ENCODE data around the gene DMD.
"Not testable (repeated sequence)": the region's sequence is repeated elsewhere in the genome, so short reads cannot be mapped to it uniquely, and the experiment has no call there.

DMD gene

GRCh38 chrX:33211356-33212260 lies at the start of gene DMD:
Gene DMD (minus strand): TSS chrX:33211549. CDS start chrX:33211312, 237 bp downstream.
- no peak for DNase-seq (ENCODE audit: low read depth)

DNA sequence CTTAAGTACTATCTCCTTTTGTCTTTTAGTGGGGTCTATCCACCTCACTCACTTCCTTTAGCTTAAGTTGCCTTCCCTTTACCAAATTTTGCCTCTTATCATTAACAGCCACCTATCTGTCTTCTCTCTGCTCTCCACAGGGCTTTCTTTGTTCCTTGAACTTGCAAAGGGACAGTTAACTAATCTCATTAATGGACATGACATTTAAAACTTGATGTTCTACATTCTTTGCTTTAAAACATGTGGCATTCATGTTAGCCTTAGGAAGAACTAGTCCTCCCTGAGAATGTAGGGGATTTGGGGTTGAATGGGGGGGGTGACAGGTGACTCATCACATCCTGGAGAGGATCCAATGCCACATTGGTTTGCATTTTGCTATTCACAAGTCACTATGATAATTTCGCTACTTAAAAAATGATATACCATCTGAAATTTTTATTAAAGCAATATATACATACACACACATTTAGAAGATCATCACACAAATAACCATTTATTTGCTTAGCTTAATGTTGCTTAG lies 41.0 kb upstream of the DMD start:
- DNase-seq (ENCODE audit: low read depth): no peak

DNA sequence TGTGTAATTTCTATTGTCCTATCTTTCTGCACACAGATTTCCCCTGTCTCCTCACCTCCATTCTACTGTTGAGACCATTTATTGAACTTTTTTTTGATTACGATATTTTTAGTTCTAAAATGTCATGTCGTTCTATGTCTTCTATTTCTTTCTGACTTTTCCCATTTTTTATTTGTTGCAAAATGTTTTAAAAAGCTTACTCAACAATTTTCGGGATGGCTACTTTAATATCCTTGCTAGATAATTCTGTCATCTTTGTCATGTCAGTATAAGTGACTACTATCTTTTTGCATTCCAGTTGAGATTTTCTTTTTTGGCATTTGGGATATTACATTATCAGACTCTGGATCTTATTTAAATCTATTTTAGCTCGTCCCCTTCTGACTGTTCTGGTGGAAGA lies 7.5 kb upstream of the DMD start:
- no peak for DNase-seq (ENCODE audit: low read depth)

- no peak for DNase-seq (ENCODE audit: low read depth)
These were observed 1.2 kb downstream of the DMD start for GRCh38 chrX:33210156-33210555.

DNA sequence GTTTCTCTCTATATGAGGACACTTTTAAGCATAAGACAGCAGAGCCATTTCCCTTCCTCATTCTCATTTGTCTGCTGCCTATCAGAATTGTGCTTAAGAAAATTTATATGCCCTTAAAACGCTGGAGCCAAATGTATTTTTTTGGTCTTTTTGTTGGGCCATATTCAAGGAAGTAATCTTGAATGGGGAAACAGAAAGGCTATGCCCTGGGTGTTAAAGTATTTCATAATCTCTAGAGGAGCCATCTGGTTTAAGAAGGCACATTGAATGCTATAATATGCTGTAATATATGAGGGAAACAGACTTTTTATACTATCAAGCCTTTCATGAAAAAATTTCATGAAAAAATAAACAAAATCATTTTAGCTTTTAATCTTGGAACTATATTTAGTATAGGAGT lies 4.3 kb downstream of the DMD start:
- no peak for DNase-seq (ENCODE audit: low read depth)

DNA sequence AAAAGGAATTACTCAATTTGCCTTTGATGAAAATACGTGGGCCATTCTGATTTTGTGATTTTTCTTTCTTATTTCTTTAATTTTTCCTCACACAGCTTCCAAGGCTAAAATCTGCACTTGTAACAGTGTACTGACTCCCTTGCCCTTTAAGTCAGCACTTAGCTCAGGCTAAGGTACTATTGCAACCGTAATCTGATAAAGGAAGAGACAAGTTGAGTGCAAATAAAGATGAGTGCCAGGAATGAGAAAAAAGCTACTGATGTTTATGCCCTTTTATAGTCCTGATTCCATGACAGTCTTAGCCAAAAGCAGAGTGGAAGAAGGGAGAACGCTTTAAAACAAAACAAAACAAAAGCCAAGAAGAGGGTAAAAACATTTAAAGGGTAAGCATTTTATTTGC lies 6.0 kb downstream of the DMD start:
- DNase-seq (ENCODE audit: low read depth): no peak

DNA sequence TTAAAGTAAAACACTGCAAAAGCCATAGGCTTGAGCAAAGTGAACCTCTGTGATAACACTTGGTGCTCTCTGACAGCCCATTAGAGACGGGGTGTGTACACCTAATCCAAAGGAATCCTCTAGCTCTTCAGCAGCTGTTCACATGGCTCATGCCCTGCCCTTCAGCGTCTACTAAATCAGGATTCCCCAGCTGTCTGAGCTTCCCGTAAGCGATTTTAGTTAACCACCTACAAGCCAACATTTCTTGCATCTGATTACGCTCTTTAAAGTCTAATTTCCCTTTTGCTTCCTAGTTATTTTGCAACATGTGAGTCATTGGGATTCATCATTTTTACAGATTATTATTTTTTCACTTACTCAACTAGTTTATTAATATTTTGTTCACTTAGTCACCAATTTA lies 6.5 kb downstream of the DMD start:
- DNase-seq (ENCODE audit: low read depth): no peak

GRCh38 chrX:33198561-33199279 lies 12.6 kb downstream of the DMD start:
- no peak for DNase-seq (ENCODE audit: low read depth)

DNA sequence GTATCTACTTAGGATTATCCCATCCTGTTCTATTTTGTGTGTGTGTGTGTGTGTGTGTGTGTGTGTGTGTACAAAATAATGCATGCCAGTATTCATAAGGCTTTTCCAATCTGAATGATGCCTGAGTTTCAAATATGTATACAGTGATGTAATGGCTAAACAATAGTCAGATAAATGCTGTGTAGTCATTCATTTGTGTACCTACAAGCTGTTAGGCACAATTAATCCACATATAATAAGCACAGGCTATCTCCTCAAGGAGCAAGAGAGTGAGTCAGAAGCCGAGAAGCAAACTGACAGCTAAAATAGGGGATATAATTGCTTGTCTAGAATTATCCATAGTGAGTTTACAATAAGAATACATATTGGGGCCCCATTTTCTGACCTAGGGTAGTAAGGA lies 15.7 kb downstream of the DMD start:
- no peak for DNase-seq (ENCODE audit: low read depth)

- DNase-seq (ENCODE audit: low read depth): no peak
These were observed 16.4 kb downstream of the DMD start for GRCh38 chrX:33194876-33195433.

DNA sequence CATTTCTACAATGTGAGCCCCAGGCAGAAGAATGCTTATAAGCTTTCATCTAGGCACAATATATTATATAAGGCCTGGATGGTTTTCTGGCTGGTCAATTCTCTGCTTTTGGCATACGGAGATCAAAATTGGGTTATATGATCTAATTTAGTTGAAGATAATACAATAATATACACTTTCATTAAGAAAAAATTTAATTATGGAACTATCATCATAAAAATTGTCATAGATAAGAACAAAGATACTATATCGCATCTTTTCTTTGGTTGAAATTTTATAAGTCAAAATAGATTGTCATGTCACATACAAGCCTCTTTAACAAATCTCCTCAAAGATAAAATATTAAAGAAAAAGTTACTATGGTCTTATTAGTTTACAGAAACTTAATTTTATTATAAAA lies 17.1 kb downstream of the DMD start:
- no peak for DNase-seq (ENCODE audit: low read depth)

DNA sequence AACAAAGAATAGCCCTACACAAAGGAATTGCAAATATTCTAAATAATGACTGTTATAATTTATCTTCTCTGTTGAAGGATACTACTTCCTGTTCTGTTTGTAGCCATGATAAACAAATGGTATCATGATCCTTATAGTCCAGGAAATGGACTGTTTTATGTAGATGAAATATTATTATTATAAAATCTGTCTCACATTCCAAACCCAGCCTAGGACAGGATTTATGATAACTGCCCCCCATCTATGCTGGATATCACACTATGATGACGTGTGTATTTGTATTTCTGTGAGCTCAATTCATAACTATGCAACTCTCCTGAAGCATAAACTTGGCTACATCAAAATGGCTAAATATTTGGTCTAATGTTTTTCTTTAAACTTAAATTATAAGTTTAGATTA lies 21.3 kb downstream of the DMD start:
- DNase-seq (ENCODE audit: low read depth): no peak

GRCh38 chrX:33188881-33189280 lies 22.5 kb downstream of the DMD start:
- DNase-seq (ENCODE audit: low read depth): no peak

DNA sequence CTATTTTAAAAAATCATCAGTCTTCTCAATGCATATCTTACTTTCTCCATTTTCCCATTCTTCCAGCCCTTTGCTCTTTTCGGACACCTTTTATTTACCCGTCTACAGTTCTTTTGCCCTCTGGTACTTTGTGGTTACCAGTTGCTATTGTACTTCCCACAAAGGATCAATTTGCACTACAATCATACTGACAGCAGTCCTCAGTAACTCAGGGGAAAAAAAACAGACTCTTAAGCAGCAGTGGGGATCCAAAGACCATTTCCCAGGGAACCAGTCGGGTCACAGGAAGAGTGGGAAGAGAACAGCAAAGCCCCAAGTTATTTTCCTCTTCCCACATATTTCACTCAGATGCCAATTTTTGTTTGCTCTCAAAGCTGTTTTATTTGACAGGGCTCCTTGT lies 23.1 kb downstream of the DMD start:
- no peak for DNase-seq (ENCODE audit: low read depth)

GRCh38 chrX:33184803-33185202 lies 26.5 kb downstream of the DMD start:
- not testable (repeated sequence) for DNase-seq (ENCODE audit: low read depth)

GRCh38 chrX:33183361-33183760 lies 28.0 kb downstream of the DMD start:
- DNase-seq (ENCODE audit: low read depth): no peak

GRCh38 chrX:33178690-33179089 lies 32.7 kb downstream of the DMD start:
- DNase-seq (ENCODE audit: low read depth): no peak

- no peak for DNase-seq (ENCODE audit: low read depth)
These were observed 33.1 kb downstream of the DMD start for GRCh38 chrX:33178218-33178617.

DNA sequence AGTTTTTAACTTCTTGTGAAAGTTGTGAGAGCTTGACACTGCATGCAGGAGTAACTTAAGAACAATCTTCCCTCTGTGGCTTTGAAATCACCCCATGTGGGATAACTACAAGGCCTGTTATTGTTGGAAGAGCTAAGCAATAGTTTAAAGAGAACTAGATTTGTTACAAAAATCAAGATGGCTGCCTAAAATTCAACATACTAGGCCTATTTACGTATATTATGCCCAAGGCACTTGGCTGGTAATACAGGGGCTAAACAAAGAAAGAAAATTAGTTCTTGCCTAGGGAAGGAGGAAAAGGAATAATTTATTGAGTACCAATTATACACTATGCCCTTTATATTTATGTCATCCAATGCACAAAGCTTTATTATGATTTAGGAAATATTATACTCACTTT lies 36.1 kb downstream of the DMD start:
- no peak for DNase-seq (ENCODE audit: low read depth)

DNA sequence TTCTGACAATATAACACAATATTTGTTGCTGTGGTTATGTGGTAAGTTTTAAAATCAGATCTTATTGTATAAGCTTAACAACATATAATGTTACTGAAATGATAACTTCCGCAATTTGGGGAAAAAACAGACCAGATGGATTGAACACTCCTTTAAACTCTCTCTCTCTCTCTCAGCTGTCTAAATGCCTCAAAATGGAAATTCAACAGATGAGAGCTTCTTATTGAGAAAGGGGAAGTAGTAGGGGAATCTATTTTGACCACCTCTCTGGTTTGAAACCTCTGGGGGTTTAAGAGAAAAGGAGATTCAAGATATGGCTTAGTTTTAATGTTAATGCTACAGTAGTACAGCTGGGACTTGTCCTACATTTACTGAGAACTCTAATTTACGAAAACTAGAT lies 40.3 kb downstream of the DMD start:
- no peak for DNase-seq (ENCODE audit: low read depth)

DNA sequence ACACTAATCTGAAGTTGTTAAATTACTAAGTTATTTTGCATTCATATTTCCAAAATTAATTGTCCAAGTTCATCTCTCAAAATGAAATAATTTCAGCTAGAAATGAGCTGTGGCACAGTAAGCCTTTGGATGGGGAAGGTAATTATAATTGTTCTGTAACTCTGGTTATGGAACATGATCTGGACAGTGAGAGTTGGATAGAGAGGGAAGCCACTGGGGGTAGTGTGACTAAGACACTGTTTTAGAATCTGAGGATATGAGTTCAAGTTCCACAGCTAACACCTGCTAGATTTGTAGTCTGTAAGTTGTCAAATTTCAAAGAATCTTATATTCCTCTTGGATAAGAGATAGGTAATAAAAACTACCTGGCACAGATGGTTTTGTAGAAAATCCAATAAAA lies 49.5 kb downstream of the DMD start:
- DNase-seq (ENCODE audit: low read depth): no peak

DNA sequence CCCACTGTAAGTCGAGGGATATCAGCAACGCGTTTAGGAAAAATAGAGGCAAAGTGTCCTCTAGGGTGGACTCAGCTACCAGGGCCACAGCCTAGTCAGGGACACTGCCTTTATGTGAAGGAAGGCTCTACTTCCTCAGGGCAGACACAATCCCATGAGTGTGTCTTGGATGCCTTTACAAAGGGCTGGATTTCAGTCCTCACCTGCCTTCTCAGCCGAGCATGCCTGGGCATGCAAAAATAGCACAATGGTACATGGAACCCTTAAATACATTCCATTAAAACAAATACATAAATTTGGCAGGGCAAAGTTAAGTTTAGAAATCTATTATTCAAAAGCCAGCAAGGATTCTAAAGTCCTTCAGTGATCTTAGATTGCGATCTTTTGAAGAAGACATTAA lies 51.1 kb downstream of the DMD start:
- DNase-seq (ENCODE audit: low read depth): no peak

- DNase-seq (ENCODE audit: low read depth): no peak
These were observed 55.1 kb downstream of the DMD start for GRCh38 chrX:33156152-33156726.
